Measurements from ENCODE around the gene ADCY3. TPM values are rescaled to one million over a fixed set of nuclear protein-coding genes. Genes with fewer than 3 reads are reported as not detected.

Gene ADCY3
- total and polyA plus RNA-seq, 9 of the 15 experiments (the other 6 are each of a cell fraction or from before 2014, with no cell fraction given), result 1.5 to 54.8 (median 26.3) TPM

DNA sequence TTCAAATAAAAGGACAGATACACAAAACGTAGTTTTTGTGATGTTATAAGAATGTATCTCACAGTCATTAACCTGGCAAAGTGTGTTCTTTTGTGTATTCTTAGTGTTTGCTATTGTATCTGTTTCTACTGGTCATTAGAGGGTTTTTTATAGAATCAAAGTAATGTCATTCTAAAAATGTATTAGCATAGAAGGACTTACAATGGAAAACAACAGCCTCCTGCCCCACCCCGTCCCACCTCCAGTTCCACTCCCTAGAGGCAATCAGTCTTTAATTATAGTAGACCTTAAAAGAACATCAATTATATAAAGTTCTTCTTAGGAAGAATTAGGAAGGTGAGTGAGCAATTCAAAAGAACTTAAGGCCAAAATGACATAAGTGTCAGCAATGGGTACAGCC, 37.9 kb upstream of the ADCY3 start (continued):
- TF ChIP-seq ZNF57 (CRISPR knock-in tag; IDR thresholded peaks at IDR 0.05) (no peak), CHCHD3 (CRISPR knock-in tag; IDR thresholded peaks at IDR 0.05) (no peak)

DNA sequence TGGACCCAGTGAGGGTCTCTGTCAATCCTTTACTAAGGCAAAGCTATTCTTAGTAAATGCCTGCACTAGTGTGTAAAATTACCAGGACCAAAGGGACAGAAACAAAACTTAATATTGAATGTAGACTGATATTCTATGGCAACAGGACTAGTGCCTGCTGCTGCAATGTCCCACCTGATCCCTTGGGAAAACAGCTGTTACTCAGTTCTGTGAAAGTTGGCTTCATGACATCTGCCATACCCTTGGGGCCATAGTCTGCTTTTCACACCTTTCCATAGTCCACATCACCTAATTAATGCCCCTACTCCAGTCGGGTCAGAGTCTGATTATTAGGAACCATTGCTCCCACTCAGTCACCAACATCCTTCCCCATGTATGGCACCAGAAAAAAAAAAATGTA, 37.2 kb upstream of the ADCY3 start:
- Histone ChIP-seq H3K4me1 (replicated peaks in 1 of 2; ENCODE audit: control insufficient read depth in 2 of 2, insufficient read depth in 2 of 2, low read length in 2 of 2) (no peaks in the 10 kb centered on the region), H3K4me2 (ENCODE audit: insufficient read depth, low read length) (no peak overlapping the region), H3K9me3 (replicated peaks; ENCODE audit: control insufficient read depth, insufficient read depth, low read depth, low read length) (no peaks in the 10 kb centered on the region), H3K79me2 (ENCODE audit: control insufficient read depth, insufficient read depth, low read length) (no peaks in the 10 kb centered on the region), H3K27ac (ENCODE audit: extremely low read depth, low read depth, low read length) (no peak overlapping the region), H3K9ac (ENCODE audit: insufficient read depth in 1 of 2, low read depth in 2 of 2, low read length in 2 of 2) (no peak overlapping the region), H2AFZ (ENCODE audit: low read depth, low read length) (no peak overlapping the region), H3K27me3 (ENCODE audit: control insufficient read depth in 2 of 2, insufficient read depth in 2 of 2, low read length in 2 of 2) (no peaks in the 10 kb centered on the region), H4K20me1 (replicated peaks; ENCODE audit: control insufficient read depth, insufficient read depth, low read length) (no peaks in the 10 kb centered on the region), H3K9me1 (ENCODE audit: control insufficient read depth, insufficient read depth, low read length) (no peaks in the 10 kb centered on the region), H3K36me3 (ENCODE audit: control insufficient read depth, insufficient read depth, low read length) (peaks cover 44% of the 10 kb centered on the region), H3K4me3 (no peak overlapping the region)
- no TSS peak for BruUV-seq (replicated peaks)
- 81% methylated on average over 1 of the region's 1 CpG for WGBS (ENCODE audit: insufficient coverage, low coverage, missing lambda C conversion rate)
- in situ Hi-C loops (cut with MboI) (no loop called here), intact Hi-C loops (cut with micrococcal nuclease) (no loop called here)
- no peak for FAIRE-seq
- no peak for ATAC-seq
- CTCF ChIA-PET (ENCODE audit: low intra/inter-chr PET ratio), result no interaction called here
- POLR2A ChIA-PET, result interaction anchor here (0.8 to 3.2 kb wide), 4 partner anchors 8 to 100 kb away, joined by 3 to 18 read pairs (median 4); no protein-coding TSS in a partner anchor
- no peak for DNase-seq (ENCODE audit: extremely low read depth in 1 of 4, low spot score in 3 of 4)
- TF ChIP-seq KLF16 (IDR thresholded peaks at IDR 0.05), result no peak
- no peak for TF ChIP-seq EP300 (IDR thresholded peaks at IDR 0.05; ENCODE audit: low read length)
- TF ChIP-seq BRCA1 (IDR thresholded peaks at IDR 0.05), result no peak
- TF ChIP-seq BRCA1 (CRISPR knock-in tag; IDR thresholded peaks at IDR 0.05), result no peak
- TF ChIP-seq, protein P1, sequence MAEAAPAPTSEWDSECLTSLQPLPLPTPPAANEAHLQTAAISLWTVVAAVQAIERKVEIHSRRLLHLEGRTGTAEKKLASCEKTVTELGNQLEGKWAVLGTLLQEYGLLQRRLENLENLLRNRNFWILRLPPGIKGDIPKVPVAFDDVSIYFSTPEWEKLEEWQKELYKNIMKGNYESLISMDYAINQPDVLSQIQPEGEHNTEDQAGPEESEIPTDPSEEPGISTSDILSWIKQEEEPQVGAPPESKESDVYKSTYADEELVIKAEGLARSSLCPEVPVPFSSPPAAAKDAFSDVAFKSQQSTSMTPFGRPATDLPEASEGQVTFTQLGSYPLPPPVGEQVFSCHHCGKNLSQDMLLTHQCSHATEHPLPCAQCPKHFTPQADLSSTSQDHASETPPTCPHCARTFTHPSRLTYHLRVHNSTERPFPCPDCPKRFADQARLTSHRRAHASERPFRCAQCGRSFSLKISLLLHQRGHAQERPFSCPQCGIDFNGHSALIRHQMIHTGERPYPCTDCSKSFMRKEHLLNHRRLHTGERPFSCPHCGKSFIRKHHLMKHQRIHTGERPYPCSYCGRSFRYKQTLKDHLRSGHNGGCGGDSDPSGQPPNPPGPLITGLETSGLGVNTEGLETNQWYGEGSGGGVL (CRISPR knock-in tag; IDR thresholded peaks at IDR 0.05), result no peak
- TF ChIP-seq, protein P2, sequence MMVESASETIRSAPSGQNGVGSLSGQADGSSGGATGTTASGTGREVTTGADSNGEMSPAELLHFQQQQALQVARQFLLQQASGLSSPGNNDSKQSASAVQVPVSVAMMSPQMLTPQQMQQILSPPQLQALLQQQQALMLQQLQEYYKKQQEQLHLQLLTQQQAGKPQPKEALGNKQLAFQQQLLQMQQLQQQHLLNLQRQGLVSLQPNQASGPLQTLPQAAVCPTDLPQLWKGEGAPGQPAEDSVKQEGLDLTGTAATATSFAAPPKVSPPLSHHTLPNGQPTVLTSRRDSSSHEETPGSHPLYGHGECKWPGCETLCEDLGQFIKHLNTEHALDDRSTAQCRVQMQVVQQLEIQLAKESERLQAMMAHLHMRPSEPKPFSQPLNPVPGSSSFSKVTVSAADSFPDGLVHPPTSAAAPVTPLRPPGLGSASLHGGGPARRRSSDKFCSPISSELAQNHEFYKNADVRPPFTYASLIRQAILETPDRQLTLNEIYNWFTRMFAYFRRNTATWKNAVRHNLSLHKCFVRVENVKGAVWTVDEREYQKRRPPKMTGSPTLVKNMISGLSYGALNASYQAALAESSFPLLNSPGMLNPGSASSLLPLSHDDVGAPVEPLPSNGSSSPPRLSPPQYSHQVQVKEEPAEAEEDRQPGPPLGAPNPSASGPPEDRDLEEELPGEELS (CRISPR knock-in tag; IDR thresholded peaks at IDR 0.05; ENCODE audit: borderline replicate concordance), result no peak
- TF ChIP-seq LARP7 (IDR thresholded peaks at IDR 0.05), result no peak
- no peak for TF ChIP-seq ZNF253 (CRISPR knock-in tag; conservative IDR thresholded peaks at IDR 0.05)
- no peak for TF ChIP-seq NR2C1 (IDR thresholded peaks at IDR 0.05)
- TF ChIP-seq NR2C1 (tag; IDR thresholded peaks at IDR 0.05), result no peak
- TF ChIP-seq ZNF699 (CRISPR knock-in tag; IDR thresholded peaks at IDR 0.05; ENCODE audit: insufficient replicate concordance), result no peak
- TF ChIP-seq PHF20 (IDR thresholded peaks at IDR 0.05; ENCODE audit: partially characterized antibody), result no peak
- TF ChIP-seq, protein P3, sequence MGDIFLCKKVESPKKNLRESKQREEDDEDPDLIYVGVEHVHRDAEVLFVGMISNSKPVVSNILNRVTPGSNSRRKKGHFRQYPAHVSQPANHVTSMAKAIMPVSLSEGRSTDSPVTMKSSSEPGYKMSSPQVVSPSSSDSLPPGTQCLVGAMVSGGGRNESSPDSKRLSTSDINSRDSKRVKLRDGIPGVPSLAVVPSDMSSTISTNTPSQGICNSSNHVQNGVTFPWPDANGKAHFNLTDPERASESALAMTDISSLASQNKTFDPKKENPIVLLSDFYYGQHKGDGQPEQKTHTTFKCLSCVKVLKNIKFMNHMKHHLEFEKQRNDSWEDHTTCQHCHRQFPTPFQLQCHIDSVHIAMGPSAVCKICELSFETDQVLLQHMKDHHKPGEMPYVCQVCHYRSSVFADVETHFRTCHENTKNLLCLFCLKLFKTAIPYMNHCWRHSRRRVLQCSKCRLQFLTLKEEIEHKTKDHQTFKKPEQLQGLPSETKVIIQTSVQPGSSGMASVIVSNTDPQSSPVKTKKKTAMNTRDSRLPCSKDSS (IDR thresholded peaks at IDR 0.05; ENCODE audit: low read depth, partially characterized antibody), result no peak
- TF ChIP-seq TAF1 (IDR thresholded peaks at IDR 0.05; ENCODE audit: control insufficient read depth, extremely low read depth, insufficient read depth, low read length, severe bottlenecking), result no peak
- TF ChIP-seq HDAC3 (IDR thresholded peaks at IDR 0.05; ENCODE audit: borderline replicate concordance, partially characterized antibody), result no peak
- TF ChIP-seq ZNF384 (IDR thresholded peaks at IDR 0.05; ENCODE audit: low read depth, low read length), result no peak
- TF ChIP-seq ZSCAN32 (CRISPR knock-in tag; IDR thresholded peaks at IDR 0.05), result no peak
